ENCODE data around the gene ANTXRL.
"Not testable (repeated sequence)": the region's sequence is repeated elsewhere in the genome, so short reads cannot be mapped to it uniquely, and the experiment has no call there.

ANTXRL gene

GRCh38 chr10:46310851-46311250, 24.1 kb downstream of the ANTXRL start:
- DNase-seq = peak; percentile 26

GRCh38 chr10:46311501-46311951, 24.7 kb downstream of the ANTXRL start:
- DNase-seq = no peak

DNA sequence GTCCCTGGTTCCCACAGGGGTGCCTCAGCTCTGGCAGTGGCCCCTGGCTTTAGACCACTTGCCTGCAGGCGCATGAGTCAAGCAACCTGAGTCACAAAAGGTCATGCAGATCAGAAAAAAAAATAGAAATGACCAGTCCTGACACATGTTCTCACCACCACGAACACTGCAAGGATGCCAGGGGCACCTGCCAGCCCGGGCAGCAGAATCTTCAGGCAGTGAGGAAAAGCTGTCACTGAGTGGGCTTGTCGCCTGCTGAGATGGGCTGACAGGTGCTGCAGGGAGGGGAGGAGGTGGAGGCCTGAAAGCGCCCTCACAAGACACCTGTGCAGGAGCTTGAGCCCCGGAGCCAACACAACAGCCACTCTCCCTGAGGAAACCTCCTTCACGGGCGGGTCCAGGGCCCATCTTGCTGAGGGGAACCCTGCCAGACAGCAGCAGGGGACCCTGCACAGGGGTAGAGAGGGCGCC, 25.2 kb downstream of the ANTXRL start:
- DNase-seq = peak; percentile 22

GRCh38 chr10:46312953-46313352, 26.2 kb downstream of the ANTXRL start:
- peak; percentile 25 for DNase-seq

DNA sequence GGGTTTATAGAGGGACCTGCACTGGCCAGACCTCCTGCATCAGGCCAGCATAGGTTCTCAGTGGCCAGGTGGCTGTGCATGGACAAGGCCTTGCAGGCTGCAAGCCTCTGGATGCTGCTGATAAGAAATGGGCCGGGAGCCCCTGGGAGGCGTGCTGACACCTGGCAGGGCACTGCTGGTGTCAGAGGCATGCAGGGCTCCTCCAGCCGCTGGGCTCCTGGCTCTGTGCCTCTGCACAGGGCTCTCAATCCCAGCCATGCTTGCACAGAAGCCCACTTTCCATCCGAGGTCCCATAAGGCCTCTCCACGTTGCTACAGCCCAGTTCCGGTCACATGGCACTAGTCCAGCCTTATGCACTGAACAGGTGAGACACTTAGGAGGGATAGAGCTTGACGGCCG, 27.3 kb downstream of the ANTXRL start:
- no peak for DNase-seq

GRCh38 chr10:46315071-46315860, 28.5 kb downstream of the ANTXRL start:
- DNase-seq = not testable (repeated sequence)

DNA sequence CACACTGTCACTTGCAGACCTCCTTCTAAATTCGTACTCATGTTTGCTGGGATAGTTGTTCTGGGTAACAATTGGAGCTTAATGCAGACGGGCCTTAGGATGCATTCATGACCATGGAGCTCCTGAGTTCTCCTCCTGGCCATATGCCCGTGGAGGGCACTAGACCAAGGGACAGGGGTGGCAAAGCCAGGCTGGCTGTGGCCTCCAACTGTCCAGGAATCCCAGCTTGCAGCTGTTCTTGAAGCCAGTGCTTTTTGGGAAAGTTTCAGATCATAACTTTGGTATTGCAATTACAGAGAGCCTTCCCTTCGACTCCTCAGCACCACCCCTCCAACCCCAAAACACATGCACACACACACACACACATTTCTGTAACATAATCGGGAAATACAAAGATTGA, 30.6 kb downstream of the ANTXRL start:
- DNase-seq = no peak

DNA sequence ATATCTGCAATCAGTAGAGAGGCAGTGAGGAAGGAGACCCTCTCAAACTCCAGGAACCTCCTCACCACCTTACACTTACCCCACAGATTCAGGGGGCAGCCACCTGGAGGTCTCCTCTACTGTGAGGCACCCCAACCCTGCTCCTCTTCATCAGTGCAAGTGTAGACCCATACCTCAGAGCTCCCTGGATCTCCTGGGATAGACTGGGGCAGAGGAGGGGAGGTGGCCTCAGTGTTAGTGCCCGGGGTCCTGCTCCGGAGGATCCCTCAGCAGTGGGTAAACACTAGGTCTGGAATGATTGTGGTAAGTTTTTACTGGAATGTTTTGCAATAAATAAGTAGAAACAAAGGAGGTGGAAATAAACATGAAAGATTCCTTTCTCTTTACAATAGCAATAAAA, 31.1 kb downstream of the ANTXRL start:
- no peak for DNase-seq

- DNase-seq = no peak
Observed at GRCh38 chr10:46318799-46319198, 32.0 kb downstream of the ANTXRL start.

- DNase-seq = no peak
Observed at GRCh38 chr10:46319389-46319788, 32.6 kb downstream of the ANTXRL start.

GRCh38 chr10:46321770-46322169, 35.0 kb downstream of the ANTXRL start:
- no peak for DNase-seq

DNA sequence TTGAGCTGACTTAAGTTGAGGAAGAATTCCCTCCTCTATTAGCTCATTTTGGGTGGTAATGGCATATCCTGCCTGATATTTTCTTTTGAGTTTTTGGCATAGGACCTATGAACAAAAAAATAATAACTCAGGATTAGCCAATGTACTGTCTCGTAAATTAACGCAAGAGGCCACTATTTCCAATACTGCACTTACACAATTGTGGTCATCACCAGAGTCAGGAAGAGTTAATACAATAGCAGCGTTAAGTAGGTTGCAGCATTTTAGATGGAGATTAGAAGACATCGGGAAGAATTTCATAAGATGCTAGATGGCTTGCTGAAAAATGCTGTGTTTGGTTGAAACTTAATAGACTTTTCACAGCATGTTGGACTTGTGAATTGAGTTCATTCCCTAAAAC, 36.4 kb downstream of the ANTXRL start:
- no peak for DNase-seq

- DNase-seq = no peak
Observed at GRCh38 chr10:46325021-46325420, 38.2 kb downstream of the ANTXRL start.

DNA sequence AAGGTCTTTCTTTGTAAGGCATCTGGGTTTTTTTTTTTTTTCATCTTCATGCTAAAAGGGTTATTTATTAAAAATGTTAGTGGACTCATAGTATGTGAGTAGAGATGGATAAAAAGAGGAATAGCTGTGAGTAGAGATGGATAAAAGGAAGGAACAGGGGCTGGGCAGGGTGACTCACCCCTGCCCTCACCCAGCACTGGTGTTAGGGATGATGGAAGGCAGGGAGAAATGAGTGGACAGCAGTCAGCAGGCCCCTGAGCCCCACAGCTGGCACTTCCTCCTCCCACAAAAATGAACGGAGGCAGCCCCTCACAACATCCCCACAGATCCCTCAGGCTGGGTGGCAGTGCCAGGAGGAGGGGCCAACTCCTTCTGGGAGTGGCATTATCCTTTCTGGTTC, 39.3 kb downstream of the ANTXRL start:
- no peak for DNase-seq

DNA sequence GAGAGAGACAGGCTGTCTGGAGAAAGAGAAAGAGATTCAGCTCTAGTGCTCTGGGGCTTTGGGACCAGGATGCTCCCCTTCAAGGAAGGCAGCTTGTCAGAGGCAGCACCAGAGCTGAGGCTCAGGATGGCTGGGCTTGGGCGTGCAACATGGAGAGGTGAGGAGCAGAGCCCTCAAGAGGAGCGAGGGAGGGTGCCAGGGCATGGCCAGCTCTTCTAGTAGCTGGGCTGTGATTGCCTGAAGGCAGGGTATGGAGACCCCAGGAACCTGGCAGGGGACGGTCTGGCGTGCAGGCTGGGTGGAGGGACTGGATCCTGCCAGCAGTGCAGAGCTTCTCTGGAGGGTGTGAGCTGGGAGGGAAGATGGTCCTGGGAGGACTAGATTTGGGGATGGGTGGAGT, 40.2 kb downstream of the ANTXRL start:
- no peak for DNase-seq

- no peak for DNase-seq
Observed at GRCh38 chr10:46327685-46328084, 40.9 kb downstream of the ANTXRL start.

DNA sequence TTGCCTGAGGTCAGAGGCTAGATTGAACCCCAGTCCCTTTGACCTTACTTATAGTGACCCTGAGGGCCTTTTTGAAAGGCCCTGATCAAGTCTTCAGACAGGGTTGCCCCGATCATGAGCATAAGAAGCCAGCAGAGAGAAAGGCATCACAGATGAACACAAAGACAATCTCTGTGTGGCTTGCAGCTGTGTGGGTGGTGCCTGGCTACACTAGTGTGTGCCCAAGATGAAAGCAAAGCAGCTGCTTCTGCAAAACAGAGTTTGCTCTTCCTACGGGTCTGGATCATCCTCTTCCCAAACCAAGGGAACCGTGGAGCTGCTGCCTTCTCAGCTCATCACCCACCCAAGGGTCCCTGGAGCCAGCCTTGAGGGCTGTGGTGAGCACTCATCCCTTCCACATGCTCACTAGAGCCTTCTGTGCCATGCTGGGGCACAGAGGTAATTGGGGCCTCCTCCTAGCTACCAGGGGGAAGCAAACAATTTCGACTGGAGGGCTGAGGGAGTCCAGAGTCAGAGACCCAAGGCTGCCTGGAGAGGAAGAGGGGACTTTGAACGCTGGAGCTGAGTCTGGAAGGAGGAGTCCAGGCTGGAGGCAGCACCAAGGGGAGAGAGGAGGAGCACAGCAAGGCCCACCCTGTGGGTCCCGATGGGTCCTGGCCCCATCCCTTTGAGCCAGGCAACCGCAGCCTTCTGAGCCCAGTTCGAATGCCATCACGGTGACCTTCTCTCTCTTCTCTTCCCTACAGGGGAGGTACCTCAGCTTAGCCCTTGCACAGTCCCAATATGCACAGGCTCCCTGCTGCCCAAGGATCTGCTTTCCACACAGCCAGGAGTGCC, 42.3 kb downstream of the ANTXRL start:
- DNase-seq = no peak

DNA sequence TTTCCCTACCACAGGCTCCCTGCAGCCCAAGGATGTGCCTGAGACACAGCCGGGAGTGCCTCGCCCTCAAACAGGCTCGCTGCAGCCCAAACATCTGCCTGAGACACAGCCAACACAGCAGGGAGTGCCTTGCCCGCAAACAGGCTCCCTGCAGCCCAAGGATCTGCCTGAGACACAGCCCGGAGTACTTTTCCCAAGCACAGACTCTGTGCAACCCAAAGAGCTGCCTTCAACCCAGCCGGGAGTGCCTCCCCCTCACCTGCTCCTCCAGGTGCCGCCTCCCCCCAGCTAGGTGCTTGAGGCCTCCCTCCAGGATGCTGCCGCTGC, 42.9 kb downstream of the ANTXRL start:
- DNase-seq = no peak

DNA sequence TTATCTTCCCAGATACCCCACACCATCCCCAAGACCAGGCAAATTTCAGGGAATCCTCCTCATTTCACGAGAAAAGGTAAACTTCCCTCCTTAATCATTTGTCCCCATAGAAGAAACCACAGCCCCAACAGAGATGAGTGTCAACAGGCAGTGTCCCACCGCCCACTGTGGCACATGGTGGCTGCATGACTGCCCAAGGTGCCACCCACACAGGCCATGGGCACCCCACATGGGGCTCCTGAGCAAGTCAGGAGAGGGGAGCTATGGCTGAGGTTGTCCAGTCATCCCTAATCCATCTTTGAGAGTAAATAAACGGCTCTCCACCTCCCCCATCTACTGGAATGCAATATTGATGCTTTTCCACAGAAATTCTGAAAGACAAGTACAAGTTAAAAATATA, 44.1 kb downstream of the ANTXRL start:
- no peak for DNase-seq

DNA sequence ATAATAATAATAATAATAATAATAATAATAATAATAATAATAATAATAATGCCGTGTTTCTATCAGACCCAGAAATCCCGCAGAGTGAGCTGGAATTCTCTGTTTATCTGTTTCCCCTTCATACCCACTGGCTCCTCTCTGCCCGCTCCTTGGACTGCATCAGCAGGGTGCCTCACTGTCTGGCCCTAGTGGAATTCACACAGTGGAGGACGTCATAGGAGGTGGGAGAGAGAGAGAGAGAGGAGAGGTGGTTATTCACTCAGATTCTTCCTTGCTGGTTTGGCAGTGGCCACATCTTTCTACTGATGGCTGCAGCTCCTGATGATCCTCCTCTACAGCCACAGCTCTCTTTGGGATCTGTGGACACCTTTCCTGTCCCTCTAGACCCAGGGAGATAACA, 78.7 kb downstream of the ANTXRL start:
- not testable (repeated sequence) for DNase-seq

- not testable (repeated sequence) for DNase-seq
Observed at GRCh38 chr10:46367209-46367608, 80.4 kb downstream of the ANTXRL start.

GRCh38 chr10:46367666-46368240, 81.0 kb downstream of the ANTXRL start:
- DNase-seq = not testable (repeated sequence)

GRCh38 chr10:46368956-46369355, 82.2 kb downstream of the ANTXRL start:
- not testable (repeated sequence) for DNase-seq

GRCh38 chr10:46374410-46374809, 87.6 kb downstream of the ANTXRL start:
- DNase-seq = not testable (repeated sequence)
